Activated T-cell treated with anti-CD3 and anti-CD28 coated beads for 1 hour (primary cell): ENCODE data around the gene LRP1B.

Experiments used
- DNase-seq: peaks from one replicate; pipeline ENCODE4 v3.0.0-alpha.2; 2020; ENCODE audit warnings: low read depth

LRP1B gene

GRCh38 chr2:141515931-141516330, 614.9 kb downstream of the LRP1B start:
- no peak for DNase-seq

GRCh38 chr2:141513853-141514252, 617.0 kb downstream of the LRP1B start:
- DNase-seq: no peak

GRCh38 chr2:141508806-141509595, 621.8 kb downstream of the LRP1B start:
- DNase-seq: no peak

GRCh38 chr2:141508086-141508752, 622.6 kb downstream of the LRP1B start:
- no peak for DNase-seq

GRCh38 chr2:141506135-141506534, 624.7 kb downstream of the LRP1B start:
- no peak for DNase-seq

- no peak for DNase-seq
Measured at GRCh38 chr2:141501752-141502151, 629.1 kb downstream of the LRP1B start.

GRCh38 chr2:141499123-141499522, 631.7 kb downstream of the LRP1B start:
- DNase-seq: no peak

GRCh38 chr2:141498561-141498960, 632.3 kb downstream of the LRP1B start:
- no peak for DNase-seq

GRCh38 chr2:141497272-141497671, 633.5 kb downstream of the LRP1B start:
- no peak for DNase-seq

- DNase-seq: no peak
Measured at GRCh38 chr2:141496810-141497209, 634.0 kb downstream of the LRP1B start.

GRCh38 chr2:141493936-141494335, 636.9 kb downstream of the LRP1B start:
- no peak for DNase-seq

- no peak for DNase-seq
Measured at GRCh38 chr2:141492816-141493215, 638.0 kb downstream of the LRP1B start.

GRCh38 chr2:141490886-141491285, 639.9 kb downstream of the LRP1B start:
- DNase-seq: no peak

GRCh38 chr2:141482697-141483096, 648.1 kb downstream of the LRP1B start:
- no peak for DNase-seq

- no peak for DNase-seq
Measured at GRCh38 chr2:141475801-141476200, 655.0 kb downstream of the LRP1B start.

GRCh38 chr2:141468761-141469160, 662.1 kb downstream of the LRP1B start:
- no peak for DNase-seq

- DNase-seq: no peak
Measured at GRCh38 chr2:141467331-141467730, 663.5 kb downstream of the LRP1B start.

GRCh38 chr2:141464995-141465394, 665.8 kb downstream of the LRP1B start:
- no peak for DNase-seq

- no peak for DNase-seq
Measured at GRCh38 chr2:141458351-141458750, 672.5 kb downstream of the LRP1B start.

GRCh38 chr2:141455877-141456276, 674.9 kb downstream of the LRP1B start:
- no peak for DNase-seq

GRCh38 chr2:141455211-141455826, 675.5 kb downstream of the LRP1B start:
- no peak for DNase-seq

- no peak for DNase-seq
Measured at GRCh38 chr2:141440072-141440635, 690.7 kb downstream of the LRP1B start.

GRCh38 chr2:141439524-141439923, 691.3 kb downstream of the LRP1B start:
- DNase-seq: no peak
